Esophagus squamous epithelium (tissue), 5 donors: ENCODE measurements around the gene ORM1. TPM values are rescaled to one million over a fixed set of nuclear protein-coding genes. Genes with fewer than 3 reads are reported as not detected.

ENCODE experiments used
- DNase-seq: peaks from one replicate; lab custom pipeline; 2025; lab: John Stamatoyannopoulos, UW
- H3K27ac ChIP-seq, 4 donors: fragments of 200-600 bp; sonication (generic); one replicate each; pipeline ENCODE4 v1.5.1; 2016 to 2019; ENCODE audit warnings: mild to moderate bottlenecking in 1 of 4
- H3K27me3 ChIP-seq, 4 donors: fragments of 200-600 bp; sonication (generic); 1 replicate in 3 of 4; 2 replicates in 1 of 4; pipeline versions ENCODE4 v1.5.1 to v1.6.0; 2017 to 2021; ENCODE audit warnings: antibody characterized with exemption in 1 of 4
- H3K36me3 ChIP-seq, 3 donors: fragments of 200-600 bp; sonication (generic); one replicate each; pipeline ENCODE4 v1.5.1; 2016 to 2019
- H3K4me1 ChIP-seq, 3 donors: fragments of 200-600 bp; sonication (generic); one replicate each; pipeline ENCODE4 v1.5.1; 2017 to 2019
- H3K4me3 ChIP-seq, 4 donors: fragments of 200-600 bp; sonication (generic); 1 replicate in 3 of 4; 2 replicates in 1 of 4; pipeline ENCODE4 v1.5.1; 2016 to 2019; ENCODE audit warnings: mild to moderate bottlenecking in 2 of 4, moderate library complexity in 1 of 4
- H3K9me3 ChIP-seq, 3 donors: fragments of 200-600 bp; sonication (generic); one replicate each; pipeline ENCODE4 v1.5.1; 2016 to 2019
- POLR2A ChIP-seq, 4 donors: fragments of 450-650 bp; IDR thresholded peaks; one replicate each; pipeline ENCODE4 v1.6.1; 2017; ENCODE audit warnings: antibody characterized with exemption in 4 of 4, mild to moderate bottlenecking in 4 of 4, moderate library complexity in 3 of 4
- WGBS, 2 donors: methylation state at CpG; one replicate each; pipeline ENCODE4 v1.1.5; 2018; 5-methylcytosine and 5-hydroxymethylcytosine counted together
- intact Hi-C: fragments of 100-400 bp; cut with DNase I; formaldehyde crosslinking; loops from one replicate; pipeline ENCODE4 v1.15.0; 2022
- total RNA-seq, 4 donors: library from RNA; depleted of rRNA; stranded (reverse); fragments of >200 nt; gene quantifications; one replicate each; pipeline ENCODE4 v1.1.0, GENCODE V29; 2016
- TF ChIP-seq, protein P1 (sequence below), 6 experiments: fragments of 450-650 bp in 4 of 6; fragments of 200-600 bp in 2 of 6; sonication (generic) in 2 of 6; IDR thresholded peaks; one replicate each; pipeline ENCODE4 v1.5.1; 2016 to 2019; ENCODE audit warnings: antibody characterized with exemption in 6 of 6, mild to moderate bottlenecking in 4 of 6, moderate library complexity in 4 of 6
- donor health status: DM: yes; HTN: yes; CAD: no.

The ORM1 gene
- total RNA-seq, 4 donors from 2014 or later, result 0.41 TPM; not detected in 3

DNA sequence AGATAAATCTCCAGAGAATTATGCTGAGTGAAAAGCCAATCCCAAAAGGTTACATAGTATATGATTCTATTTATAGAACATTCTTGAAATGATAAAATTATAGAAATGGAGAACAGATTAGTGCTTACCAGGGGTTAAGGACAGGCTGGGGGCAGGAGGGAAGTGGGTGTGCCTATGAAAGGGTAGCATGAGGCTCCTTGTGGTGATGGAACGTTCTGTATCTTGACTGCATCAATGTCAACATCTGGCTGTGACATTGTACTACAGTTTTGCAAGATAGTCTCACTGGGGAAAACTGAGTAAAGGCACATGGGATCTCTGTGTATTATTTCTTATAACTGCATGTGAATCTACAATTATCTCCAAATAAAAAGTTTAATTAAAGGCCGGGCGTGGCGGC, 29.0 kb downstream of the ORM1 start:
- no peak overlapping the region for H3K4me3 ChIP-seq
- no peaks in the 10 kb centered on the region for H3K27me3 ChIP-seq
- DNase-seq, result no peak
- H3K4me1 ChIP-seq, result peaks cover 8 to 25% (median 13%) of the 10 kb centered on the region in 3 donors
- TF ChIP-seq, protein P1, sequence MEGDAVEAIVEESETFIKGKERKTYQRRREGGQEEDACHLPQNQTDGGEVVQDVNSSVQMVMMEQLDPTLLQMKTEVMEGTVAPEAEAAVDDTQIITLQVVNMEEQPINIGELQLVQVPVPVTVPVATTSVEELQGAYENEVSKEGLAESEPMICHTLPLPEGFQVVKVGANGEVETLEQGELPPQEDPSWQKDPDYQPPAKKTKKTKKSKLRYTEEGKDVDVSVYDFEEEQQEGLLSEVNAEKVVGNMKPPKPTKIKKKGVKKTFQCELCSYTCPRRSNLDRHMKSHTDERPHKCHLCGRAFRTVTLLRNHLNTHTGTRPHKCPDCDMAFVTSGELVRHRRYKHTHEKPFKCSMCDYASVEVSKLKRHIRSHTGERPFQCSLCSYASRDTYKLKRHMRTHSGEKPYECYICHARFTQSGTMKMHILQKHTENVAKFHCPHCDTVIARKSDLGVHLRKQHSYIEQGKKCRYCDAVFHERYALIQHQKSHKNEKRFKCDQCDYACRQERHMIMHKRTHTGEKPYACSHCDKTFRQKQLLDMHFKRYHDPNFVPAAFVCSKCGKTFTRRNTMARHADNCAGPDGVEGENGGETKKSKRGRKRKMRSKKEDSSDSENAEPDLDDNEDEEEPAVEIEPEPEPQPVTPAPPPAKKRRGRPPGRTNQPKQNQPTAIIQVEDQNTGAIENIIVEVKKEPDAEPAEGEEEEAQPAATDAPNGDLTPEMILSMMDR (IDR thresholded peaks at IDR 0.05), result no peak
- no peak for TF ChIP-seq POLR2A (IDR thresholded peaks at IDR 0.05)
- WGBS, 2 donors, result 80 to 83% methylated on average over 4 of the region's 4 CpGs
- no peaks in the 10 kb centered on the region for H3K9me3 ChIP-seq
- no peak overlapping the region for H3K27ac ChIP-seq
- peaks cover 8 to 85% (median 24%) of the 10 kb centered on the region in 3 donors for H3K36me3 ChIP-seq
- intact Hi-C loops, result no loop called here

DNA sequence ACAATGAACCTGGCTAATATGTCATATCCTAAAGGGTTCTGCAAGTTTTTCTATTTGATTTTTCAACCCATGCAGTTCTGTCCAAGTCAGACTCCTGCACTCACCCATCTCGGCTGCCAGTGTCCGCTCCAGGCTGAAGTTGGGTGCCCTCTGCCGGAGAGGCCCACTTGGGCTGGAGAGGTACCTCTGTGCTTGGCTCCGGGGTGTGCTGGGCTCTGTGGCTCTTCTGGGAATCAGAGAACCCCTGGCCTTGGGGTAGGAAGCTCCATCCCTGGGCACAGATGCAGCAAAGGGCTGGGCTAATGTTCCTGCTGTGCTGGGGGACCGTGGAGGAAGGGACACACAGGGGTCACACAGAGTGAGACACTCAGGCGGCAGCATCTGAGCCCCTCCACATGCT, 32.9 kb downstream of the ORM1 start:
- intact Hi-C loops, result no loop called here
- 91 to 92% methylated on average over 2 to 5 of the region's 6 CpGs for WGBS, 2 donors

GRCh38 chr9:114356792-114357191, 33.9 kb downstream of the ORM1 start:
- intact Hi-C loops, result no loop called here
- no peak overlapping the region for H3K27ac ChIP-seq
- DNase-seq, result no peak
- H3K9me3 ChIP-seq, result no peaks in the 10 kb centered on the region
- H3K4me1 ChIP-seq, result no peaks in the 10 kb centered on the region
- WGBS, 2 donors, result 96% methylated on average over 3 of the region's 6 CpGs; no CpG with 5 or more reads in 1 of the 2 donors
- no peak for TF ChIP-seq POLR2A (IDR thresholded peaks at IDR 0.05)
- TF ChIP-seq, protein P1 (IDR thresholded peaks at IDR 0.05), result no peak
- H3K4me3 ChIP-seq, result no peak overlapping the region
- H3K27me3 ChIP-seq, result no peaks in the 10 kb centered on the region
- peaks cover 32 to 83% (median 50%) of the 10 kb centered on the region in 3 donors for H3K36me3 ChIP-seq

More for the DNA sequence above, 32.9 kb downstream of the ORM1 start:
- Histone ChIP-seq H3K4me3 (no peak overlapping the region), H3K9me3 (no peaks in the 10 kb centered on the region), H3K27me3 (no peaks in the 10 kb centered on the region), H3K4me1 (peaks cover 0 to 6% (median 0%) of the 10 kb centered on the region in 3 donors), H3K36me3 (peaks cover 29 to 83% (median 48%) of the 10 kb centered on the region in 3 donors), H3K27ac (no peak overlapping the region)
- no peak for DNase-seq
- no peak for TF ChIP-seq POLR2A (IDR thresholded peaks at IDR 0.05)
- TF ChIP-seq, protein P1 (IDR thresholded peaks at IDR 0.05), result no peak

- Histone ChIP-seq H3K9me3 (no peaks in the 10 kb centered on the region), H3K4me3 (no peak overlapping the region), H3K27me3 (no peaks in the 10 kb centered on the region), H3K36me3 (peaks cover 32 to 89% (median 50%) of the 10 kb centered on the region in 3 donors), H3K27ac (no peak overlapping the region), H3K4me1 (no peaks in the 10 kb centered on the region)
- intact Hi-C loops, result no loop called here
- no peak for DNase-seq
- WGBS, 2 donors, result 86 to 90% methylated on average over 4 to 5 of the region's 6 CpGs
- TF ChIP-seq POLR2A (IDR thresholded peaks at IDR 0.05), result no peak
- TF ChIP-seq, protein P1 (IDR thresholded peaks at IDR 0.05), result no peak
Measured at GRCh38 chr9:114357360-114357759, 34.5 kb downstream of the ORM1 start.

DNA sequence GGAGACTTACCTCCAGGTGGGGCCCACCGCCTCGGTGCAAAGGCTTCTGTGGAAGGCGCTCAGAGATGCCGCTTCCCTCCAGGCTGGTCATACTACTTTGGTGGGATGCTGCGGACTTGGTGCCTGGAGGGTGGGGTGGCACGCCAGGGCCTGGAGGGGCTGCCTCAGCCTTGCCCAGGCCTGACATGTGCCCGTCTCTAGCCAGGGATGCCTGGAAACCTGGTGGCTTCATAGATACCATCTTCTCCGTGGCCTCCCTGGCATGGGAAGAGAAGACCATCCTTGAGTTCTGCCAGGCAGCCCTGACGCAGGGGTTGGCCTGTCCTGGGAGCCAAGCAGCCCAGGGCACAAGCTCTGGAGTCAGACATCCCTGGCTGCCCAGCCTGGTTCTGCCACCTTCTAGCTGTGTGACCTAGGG, 35.0 kb downstream of the ORM1 start:
- no peak for DNase-seq
- H3K4me1 ChIP-seq, result no peaks in the 10 kb centered on the region
- intact Hi-C loops, result no loop called here

More for the DNA sequence above, 35.0 kb downstream of the ORM1 start:
- no peaks in the 10 kb centered on the region for H3K27me3 ChIP-seq
- 92 to 95% methylated on average over 5 to 8 of the region's 9 CpGs for WGBS, 2 donors
- H3K36me3 ChIP-seq, result peaks cover 32 to 94% (median 50%) of the 10 kb centered on the region in 3 donors
- no peak for TF ChIP-seq POLR2A (IDR thresholded peaks at IDR 0.05)
- TF ChIP-seq, protein P1 (IDR thresholded peaks at IDR 0.05), result no peak
- H3K27ac ChIP-seq, result no peak overlapping the region
- no peaks in the 10 kb centered on the region for H3K9me3 ChIP-seq
- no peak overlapping the region for H3K4me3 ChIP-seq
